Natural killer cell treated with Interleukin-12 subunit alpha and Interleukin-12 subunit beta and Interleukin-15 and Interleukin-18, amount 100 ng/mL, for 72 hours (primary cell): Measurements from ENCODE around the gene RSPO4. TPM values are rescaled to one million over a fixed set of nuclear protein-coding genes. Genes with fewer than 3 reads are reported as not detected.

Experiments used
- ATAC-seq, 2 donors: fragments of 150-1000 bp; cut with Tn5 transposase in 1 of 2; sonication (Bioruptor Pico), chemical (Tn5 transposase) in 1 of 2; 2 replicates each; pipeline ENCODE4 v1.10.0; 2021
- DNase-seq: peaks from one replicate; pipeline ENCODE4 v3.0.0; 2022; ENCODE audit warnings: low spot score
- H3K27ac Mint-ChIP-seq, 2 donors: 1 replicate in 1 of 2; 2 replicates in 1 of 2; pipeline ENCODE4 v1.8.0; 2022; ENCODE audit warnings: mixed read lengths in 2 of 2, mild to moderate bottlenecking in 1 of 2, moderate library complexity in 1 of 2
- H3K27me3 Mint-ChIP-seq, 2 donors: 1 replicate in 1 of 2; 2 replicates in 1 of 2; pipeline ENCODE4 v1.8.0; 2022; ENCODE audit warnings: mixed read lengths in 2 of 2
- H3K36me3 Mint-ChIP-seq: one replicate; pipeline ENCODE4 v1.8.0; 2022; ENCODE audit warnings: mixed read lengths
- H3K4me1 Mint-ChIP-seq, 2 donors: 1 replicate in 1 of 2; 2 replicates in 1 of 2; pipeline ENCODE4 v1.8.0; 2022; ENCODE audit warnings: low read depth in 2 of 2, mixed read lengths in 2 of 2, mild to moderate bottlenecking in 1 of 2
- H3K4me3 Mint-ChIP-seq: one replicate; pipeline ENCODE4 v1.8.0; 2022; ENCODE audit warnings: mixed read lengths
- H3K9me3 Mint-ChIP-seq: 2 replicates; pipeline ENCODE4 v1.8.0; 2022; ENCODE audit warnings: mixed read lengths
- total RNA-seq, 2 donors: library from RNA; stranded (reverse); gene quantifications; one replicate each; pipeline ENCODE4 v1.2.3, GENCODE V29; 2022

Gene RSPO4
- total RNA-seq, 2 donors from 2014 or later = 0.19 TPM; not detected in 1

DNA sequence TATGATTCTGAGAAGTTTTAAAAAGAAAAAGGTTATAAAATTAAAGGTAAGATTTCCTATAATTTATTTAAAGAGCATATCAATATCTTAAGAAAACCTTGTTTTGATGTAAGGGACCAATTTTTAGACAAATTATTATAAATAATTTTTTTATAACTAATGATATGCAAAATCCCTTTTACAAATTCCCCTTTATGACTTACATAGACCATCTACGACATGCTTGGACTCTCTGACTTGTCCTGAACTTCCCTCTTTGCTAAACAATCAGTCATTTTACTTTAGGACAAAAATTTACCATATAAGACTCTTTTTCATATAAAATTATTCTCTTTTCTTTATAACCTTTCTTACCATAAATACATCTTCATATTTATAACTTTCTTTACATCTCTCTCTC is 70.7 kb downstream of the RSPO4 start:
- Mint-ChIP-seq H3K9me3 (no peaks in the 10 kb centered on the region), H3K27ac (no peak overlapping the region), H3K4me1 (no peaks in the 10 kb centered on the region), H3K4me3 (no peak overlapping the region), H3K36me3 (peaks cover 9% of the 10 kb centered on the region), H3K27me3 (peaks cover 11 to 24% of the 10 kb centered on the region in 2 donors)
- ATAC-seq (no peak), DNase-seq (no peak)

DNA sequence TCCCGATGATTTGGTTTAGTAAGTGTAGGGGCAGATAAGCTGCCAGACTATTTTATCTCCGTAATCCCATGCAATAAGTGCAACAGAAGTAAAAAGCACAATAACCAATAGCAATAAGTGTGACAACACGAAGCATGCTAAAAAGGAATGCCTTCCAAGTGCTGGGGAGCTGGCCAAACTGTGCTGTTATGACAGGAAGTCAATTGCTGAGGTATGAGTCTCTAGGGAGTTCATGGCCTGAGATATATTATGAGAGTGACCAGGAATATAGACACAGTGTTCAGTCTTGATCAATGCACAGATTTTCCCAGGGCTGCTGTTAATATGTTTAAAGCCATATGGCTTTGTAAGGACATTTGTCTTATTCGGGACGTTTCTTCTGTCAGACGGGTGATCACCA is 75.4 kb downstream of the RSPO4 start:
- Mint-ChIP-seq H3K27ac (no peak overlapping the region), H3K4me1 (no peaks in the 10 kb centered on the region), H3K4me3 (no peak overlapping the region), H3K36me3 (peaks cover 9% of the 10 kb centered on the region), H3K9me3 (no peaks in the 10 kb centered on the region), H3K27me3 (peaks cover 19 to 36% of the 10 kb centered on the region in 2 donors)
- ATAC-seq (no peak), DNase-seq (no peak)

DNA sequence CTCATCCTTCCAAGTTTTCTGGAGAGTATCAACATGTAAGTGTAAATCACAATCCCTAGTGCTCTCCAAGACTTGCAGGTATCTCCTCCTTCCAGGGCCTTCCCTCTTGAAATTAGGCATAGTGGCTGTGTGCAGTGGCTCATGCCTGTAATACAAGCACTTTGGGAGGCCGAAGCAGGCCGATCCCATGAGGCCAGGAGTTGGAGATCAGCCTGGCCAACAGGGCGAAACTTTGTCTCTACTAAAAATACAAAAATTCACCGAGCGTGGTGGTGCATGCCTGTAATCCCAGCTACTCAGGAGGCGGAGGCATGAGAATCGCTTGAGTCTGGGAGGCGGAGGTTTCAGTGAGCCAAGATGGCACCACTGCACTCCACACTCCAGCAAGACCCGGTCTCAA is 76.6 kb downstream of the RSPO4 start:
- Mint-ChIP-seq H3K4me3 (no peak overlapping the region), H3K36me3 (peaks cover 2% of the 10 kb centered on the region), H3K9me3 (no peaks in the 10 kb centered on the region), H3K27me3 (peaks cover 19 to 30% of the 10 kb centered on the region in 2 donors), H3K4me1 (no peaks in the 10 kb centered on the region), H3K27ac (no peak overlapping the region)
- DNase-seq (no peak), ATAC-seq (no peak)

DNA sequence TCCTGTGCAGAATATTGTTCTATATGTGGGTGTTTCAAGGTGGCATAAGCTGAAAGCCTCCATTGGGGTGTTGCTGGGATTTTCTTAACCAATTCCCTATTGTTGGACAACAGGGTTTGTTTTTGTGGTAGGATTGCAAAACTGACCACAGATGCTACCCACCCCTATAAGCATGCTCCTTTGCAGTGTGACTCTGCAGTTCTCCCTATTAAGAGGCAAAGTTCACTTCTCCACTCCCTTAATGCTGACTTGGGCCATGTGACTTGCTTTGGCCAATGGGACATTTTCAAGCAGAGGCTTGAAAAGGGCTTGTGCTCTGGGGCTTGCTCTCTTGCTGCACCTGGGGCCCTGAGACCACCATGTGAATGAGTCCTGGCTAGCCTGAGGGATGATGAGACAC is 77.5 kb downstream of the RSPO4 start:
- Mint-ChIP-seq H3K4me3 (no peak overlapping the region), H3K4me1 (no peaks in the 10 kb centered on the region), H3K27me3 (peaks cover 19 to 30% of the 10 kb centered on the region in 2 donors), H3K36me3 (no peaks in the 10 kb centered on the region), H3K9me3 (no peaks in the 10 kb centered on the region), H3K27ac (no peak overlapping the region)
- ATAC-seq (no peak), DNase-seq (no peak)

DNA sequence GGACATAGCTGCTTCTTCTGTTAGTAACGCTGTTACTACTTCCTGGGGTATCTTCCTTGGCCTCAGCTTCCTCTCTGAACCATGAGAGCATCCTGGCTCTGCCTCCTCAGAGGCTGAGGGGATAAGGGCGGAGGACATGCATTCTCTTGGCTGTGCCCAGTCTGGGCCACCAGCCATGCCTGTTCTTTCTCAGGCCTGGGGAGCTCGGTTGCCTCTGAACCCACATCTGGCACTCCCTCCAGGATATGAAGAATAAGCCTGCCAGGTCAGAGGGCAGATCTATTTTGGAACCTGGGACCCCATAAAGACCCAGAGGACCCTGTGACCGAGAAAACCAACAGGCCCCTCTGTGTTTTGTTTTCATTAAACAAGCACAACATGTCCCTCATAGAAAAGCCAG is 79.3 kb downstream of the RSPO4 start:
- Mint-ChIP-seq H3K27me3 (peaks cover 13 to 26% of the 10 kb centered on the region in 2 donors), H3K27ac (no peak overlapping the region), H3K36me3 (no peaks in the 10 kb centered on the region), H3K4me1 (no peaks in the 10 kb centered on the region), H3K9me3 (no peaks in the 10 kb centered on the region), H3K4me3 (no peak overlapping the region)
- ATAC-seq (peak in 1 of 2 donors; percentile 48), DNase-seq (no peak)

DNA sequence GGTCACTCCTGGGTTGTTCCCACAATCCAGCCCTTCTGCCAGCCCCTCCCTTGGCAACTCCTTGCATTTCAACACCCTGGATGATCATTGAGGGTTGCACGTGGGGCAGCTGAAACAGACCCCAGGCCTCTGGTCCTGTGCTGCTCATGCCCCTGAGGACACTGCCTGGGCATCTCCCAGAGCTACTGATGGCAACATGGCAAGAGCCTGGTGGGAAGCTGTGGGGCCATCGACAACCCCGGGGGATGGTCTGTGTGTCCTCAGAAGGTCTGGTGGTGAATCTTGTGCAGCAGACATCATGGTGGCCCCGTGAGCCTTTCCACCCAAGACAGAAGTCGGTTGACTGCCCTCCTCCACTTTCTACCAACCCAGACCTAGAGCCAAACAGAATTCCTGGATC is 81.0 kb downstream of the RSPO4 start:
- ATAC-seq = no peak
- Mint-ChIP-seq H3K27me3 (peaks cover 8 to 11% of the 10 kb centered on the region in 2 donors), H3K4me1 (no peaks in the 10 kb centered on the region), H3K36me3 (no peaks in the 10 kb centered on the region), H3K9me3 (no peaks in the 10 kb centered on the region), H3K4me3 (no peak overlapping the region), H3K27ac (no peak overlapping the region)
- no peak for DNase-seq

DNA sequence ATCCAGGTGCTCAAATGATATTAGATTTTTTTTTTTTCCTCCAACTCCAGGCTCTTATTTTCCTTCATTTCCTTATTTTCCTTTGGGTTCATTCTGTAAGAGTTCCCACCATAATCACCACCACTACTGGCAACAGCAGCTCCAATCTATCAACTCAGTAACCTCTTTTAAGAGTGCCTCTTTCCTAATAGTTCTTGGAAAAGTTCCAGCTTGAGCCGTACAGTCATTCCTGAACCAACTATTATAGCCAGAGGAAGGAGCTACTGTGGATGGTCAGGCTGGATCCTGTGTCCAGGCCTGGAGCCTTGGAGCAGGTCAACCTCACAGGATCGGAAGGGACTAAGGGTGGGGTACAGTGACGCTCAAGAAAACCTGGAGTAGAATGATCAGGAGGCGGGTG is 81.8 kb downstream of the RSPO4 start:
- H3K27me3 Mint-ChIP-seq = peaks cover 6 to 7% of the 10 kb centered on the region in 2 donors

DNA sequence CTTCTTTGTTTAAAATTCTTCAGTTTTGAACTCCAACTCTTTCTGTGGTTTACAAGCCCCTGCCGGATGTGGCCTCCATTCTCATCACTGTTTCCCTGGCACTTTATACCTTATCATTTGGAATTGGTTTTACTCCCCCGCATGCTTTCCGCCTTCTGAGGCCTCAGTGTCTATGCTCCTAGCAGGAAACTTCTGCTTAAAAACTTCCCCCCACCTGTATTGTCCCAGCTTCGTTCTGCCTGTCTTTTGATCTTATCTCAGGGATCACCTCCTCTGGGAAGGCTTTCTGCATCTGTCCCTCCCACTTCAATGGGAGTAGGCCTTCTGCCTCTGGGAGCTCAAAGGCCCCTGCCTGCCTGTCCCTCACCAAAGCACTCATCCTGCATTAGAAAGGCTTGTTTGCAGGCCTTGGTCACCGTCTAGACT is 82.6 kb downstream of the RSPO4 start:
- DNase-seq = no peak
- peaks cover 8 to 9% of the 10 kb centered on the region in 2 donors for H3K27me3 Mint-ChIP-seq
- H3K4me1 Mint-ChIP-seq = peaks cover 0 to 2% of the 10 kb centered on the region in 2 donors
- no peak overlapping the region for H3K4me3 Mint-ChIP-seq
- no peak overlapping the region for H3K27ac Mint-ChIP-seq
- no peak for ATAC-seq
- H3K36me3 Mint-ChIP-seq = no peaks in the 10 kb centered on the region
- H3K9me3 Mint-ChIP-seq = no peaks in the 10 kb centered on the region

More for the DNA sequence above, 81.8 kb downstream of the RSPO4 start:
- H3K9me3 Mint-ChIP-seq = no peaks in the 10 kb centered on the region
- no peaks in the 10 kb centered on the region for H3K36me3 Mint-ChIP-seq
- no peak for ATAC-seq
- no peaks in the 10 kb centered on the region for H3K4me1 Mint-ChIP-seq
- DNase-seq = no peak
- H3K4me3 Mint-ChIP-seq = no peak overlapping the region
- no peak overlapping the region for H3K27ac Mint-ChIP-seq

DNA sequence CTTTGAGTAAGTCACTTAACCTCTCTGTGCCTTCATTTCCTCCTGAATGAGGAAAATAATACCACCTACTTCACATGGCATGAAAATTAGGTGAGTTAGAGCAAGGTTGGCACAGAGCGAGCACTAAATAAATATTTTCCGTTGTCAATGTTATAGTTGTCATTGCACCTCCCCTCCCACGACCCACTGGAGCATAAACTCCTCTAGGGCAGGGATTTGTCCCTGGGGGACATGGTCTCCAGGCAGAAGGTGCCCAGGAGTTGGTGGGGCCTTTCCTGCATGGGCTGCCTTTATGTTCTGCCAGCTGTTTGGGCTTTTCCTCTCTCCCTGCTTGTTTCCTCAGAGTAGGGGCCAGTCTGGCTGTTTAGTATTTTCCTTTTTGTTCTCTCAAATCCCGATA is 84.7 kb downstream of the RSPO4 start:
- H3K4me3 Mint-ChIP-seq = no peak overlapping the region
- H3K27me3 Mint-ChIP-seq = peaks cover 16 to 23% of the 10 kb centered on the region in 2 donors
- peaks cover 0 to 5% of the 10 kb centered on the region in 2 donors for H3K4me1 Mint-ChIP-seq
- ATAC-seq = no peak
- H3K9me3 Mint-ChIP-seq = no peaks in the 10 kb centered on the region
- H3K36me3 Mint-ChIP-seq = no peaks in the 10 kb centered on the region
- DNase-seq = no peak
- no peak overlapping the region for H3K27ac Mint-ChIP-seq

DNA sequence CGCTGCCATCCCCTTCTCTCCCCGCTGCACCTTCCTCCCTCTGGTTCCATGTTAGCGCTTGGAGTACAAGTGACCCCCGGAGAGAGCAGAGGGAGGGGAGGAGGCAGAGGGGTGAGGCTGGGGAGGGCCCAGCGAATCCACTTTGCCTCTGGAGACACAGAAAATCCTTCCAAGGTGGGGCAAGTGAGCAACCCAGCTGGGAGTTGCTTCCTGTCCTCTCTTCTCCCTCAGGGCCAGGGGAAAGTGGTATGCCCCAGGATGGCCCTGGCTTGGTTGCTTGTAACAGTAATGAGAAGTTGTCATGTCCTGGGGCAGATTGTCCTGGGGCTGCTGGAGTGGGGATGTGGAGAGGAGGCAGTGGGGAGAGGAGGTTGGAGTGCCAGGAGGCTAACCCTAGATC is 85.3 kb downstream of the RSPO4 start:
- no peak overlapping the region for H3K27ac Mint-ChIP-seq
- H3K36me3 Mint-ChIP-seq = no peaks in the 10 kb centered on the region
- ATAC-seq (no peak), DNase-seq (no peak)
- peaks cover 16 to 24% of the 10 kb centered on the region in 2 donors for H3K27me3 Mint-ChIP-seq
- H3K4me3 Mint-ChIP-seq = no peak overlapping the region
- H3K9me3 Mint-ChIP-seq = no peaks in the 10 kb centered on the region
- H3K4me1 Mint-ChIP-seq = peaks cover 0 to 5% of the 10 kb centered on the region in 2 donors

DNA sequence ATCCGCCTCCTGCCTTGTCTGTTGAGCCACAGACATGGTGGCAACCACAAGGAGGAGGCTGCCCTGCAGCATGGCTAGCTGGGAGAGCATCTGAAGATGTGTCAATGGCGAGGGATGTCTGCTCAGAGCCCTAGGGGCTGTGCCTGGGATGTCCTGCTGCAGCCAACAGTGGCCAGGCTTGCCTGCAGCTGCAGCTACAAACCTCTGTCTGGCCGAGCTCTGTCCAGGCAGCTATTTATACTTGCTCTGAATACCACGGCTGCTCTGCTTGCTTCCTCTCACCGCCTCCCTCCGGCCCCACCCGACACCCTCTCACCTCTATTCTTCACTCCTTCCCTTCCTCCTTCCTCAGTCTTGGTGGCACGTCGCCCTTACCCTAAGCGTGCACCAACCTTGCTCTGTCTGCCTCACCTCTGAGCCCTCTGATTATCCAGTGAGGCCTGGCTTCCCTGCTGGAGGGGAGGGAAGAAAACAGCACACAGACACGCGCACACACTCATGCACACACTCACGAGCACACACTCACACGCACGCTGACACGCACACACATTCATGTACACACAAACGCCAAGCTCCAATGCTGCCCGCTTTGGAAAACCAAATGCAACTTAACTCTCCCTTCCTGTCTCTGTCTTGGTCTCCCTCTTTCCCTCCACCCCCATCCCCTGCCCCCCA is 85.8 kb downstream of the RSPO4 start, which contains the start of gene ANGPT4:
TSS of gene ANGPT4 (minus strand) at position 210 of the 675 bp plus-strand sequence. CDS start at position 90, 120 bp downstream.
- no peaks in the 10 kb centered on the region for H3K9me3 Mint-ChIP-seq
- ATAC-seq = no peak
- no peak for DNase-seq
- no peak within 1 kb of the TSS for H3K27ac Mint-ChIP-seq
- no peak within 1 kb of the TSS for H3K4me3 Mint-ChIP-seq
- H3K36me3 Mint-ChIP-seq = no peaks in the 10 kb centered on the region
- H3K4me1 Mint-ChIP-seq = peaks cover 4 to 9% of the 10 kb centered on the region in 2 donors
- peaks cover 18 to 30% of the 10 kb centered on the region in 2 donors for H3K27me3 Mint-ChIP-seq

DNA sequence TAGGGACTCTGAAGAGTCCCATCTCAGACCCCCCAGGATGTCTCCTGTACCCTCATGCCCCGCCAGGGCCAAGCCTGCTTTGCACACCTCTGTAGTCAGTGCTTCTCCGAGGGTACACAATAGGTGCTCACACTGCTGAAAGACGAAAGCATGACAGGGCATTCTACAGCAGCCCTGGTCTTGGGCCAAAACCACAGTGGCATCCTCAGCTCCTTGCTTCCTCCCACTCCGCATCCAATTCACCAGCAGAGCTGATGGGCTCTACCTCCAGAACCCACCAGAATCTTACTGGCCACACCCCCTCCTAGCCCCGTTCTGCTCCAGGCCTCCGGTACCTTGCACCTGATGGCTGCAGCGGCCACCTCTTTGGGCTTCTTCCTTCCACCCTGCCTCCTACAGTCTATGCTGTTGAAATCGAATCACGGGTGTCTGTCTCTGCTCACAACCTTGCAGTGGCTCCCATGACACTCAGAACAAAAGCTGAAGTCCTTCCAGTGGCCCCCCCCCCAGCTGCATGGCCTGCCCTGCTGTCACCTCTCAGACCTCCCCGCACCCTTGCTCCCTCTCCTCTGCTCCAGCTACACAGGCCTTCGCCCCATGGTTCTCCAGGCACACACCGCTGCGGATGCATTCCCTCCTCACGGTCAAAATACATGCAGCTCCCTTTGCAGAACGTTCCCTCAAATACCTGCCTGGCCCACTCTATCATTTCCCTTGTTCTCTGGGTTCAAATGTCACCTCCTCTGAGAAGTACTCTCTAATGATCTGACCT is 87.2 kb downstream of the RSPO4 start:
- Mint-ChIP-seq H3K27me3 (peaks cover 18 to 30% of the 10 kb centered on the region in 2 donors), H3K27ac (no peak overlapping the region), H3K4me3 (no peak overlapping the region), H3K36me3 (no peaks in the 10 kb centered on the region), H3K4me1 (peaks cover 6 to 9% of the 10 kb centered on the region in 2 donors), H3K9me3 (no peaks in the 10 kb centered on the region)
- DNase-seq (no peak), ATAC-seq (no peak)

DNA sequence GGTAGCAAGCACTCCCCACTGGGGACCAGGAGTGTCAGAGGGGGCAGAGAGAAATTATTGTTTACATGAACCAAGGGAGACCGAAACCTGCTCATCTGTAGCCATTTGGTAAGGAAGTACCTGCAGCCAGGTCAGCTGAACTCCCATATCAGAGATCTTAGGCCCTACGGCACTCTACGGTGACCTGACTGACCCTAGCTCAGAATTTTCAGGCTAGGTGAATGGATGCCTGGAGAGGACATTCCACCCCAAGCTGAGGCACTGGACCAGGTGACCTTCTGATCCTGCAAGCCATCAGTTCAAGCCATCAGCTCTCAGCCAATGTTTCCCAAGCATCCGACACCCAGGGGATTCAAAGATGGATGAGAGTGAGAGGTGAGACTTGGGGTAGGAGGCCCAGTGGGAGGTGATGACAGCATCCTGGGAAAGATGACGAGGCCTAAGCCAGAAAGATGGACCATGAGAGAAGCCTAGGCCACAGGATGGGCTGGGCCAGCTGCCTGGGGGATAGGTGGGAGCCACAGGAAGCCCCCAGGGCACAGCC is 88.7 kb downstream of the RSPO4 start:
- peaks cover 6 to 9% of the 10 kb centered on the region in 2 donors for H3K4me1 Mint-ChIP-seq

More for the DNA sequence above, 88.7 kb downstream of the RSPO4 start:
- Mint-ChIP-seq H3K27me3 (peaks cover 18 to 30% of the 10 kb centered on the region in 2 donors), H3K36me3 (no peaks in the 10 kb centered on the region), H3K9me3 (no peaks in the 10 kb centered on the region), H3K4me3 (no peak overlapping the region), H3K27ac (peak overlapping the region in 1 of 2 donors; percentile 57)
- ATAC-seq (no peak), DNase-seq (no peak)
